ENCODE data around the gene PLEKHG1.

The PLEKHG1 gene

DNA sequence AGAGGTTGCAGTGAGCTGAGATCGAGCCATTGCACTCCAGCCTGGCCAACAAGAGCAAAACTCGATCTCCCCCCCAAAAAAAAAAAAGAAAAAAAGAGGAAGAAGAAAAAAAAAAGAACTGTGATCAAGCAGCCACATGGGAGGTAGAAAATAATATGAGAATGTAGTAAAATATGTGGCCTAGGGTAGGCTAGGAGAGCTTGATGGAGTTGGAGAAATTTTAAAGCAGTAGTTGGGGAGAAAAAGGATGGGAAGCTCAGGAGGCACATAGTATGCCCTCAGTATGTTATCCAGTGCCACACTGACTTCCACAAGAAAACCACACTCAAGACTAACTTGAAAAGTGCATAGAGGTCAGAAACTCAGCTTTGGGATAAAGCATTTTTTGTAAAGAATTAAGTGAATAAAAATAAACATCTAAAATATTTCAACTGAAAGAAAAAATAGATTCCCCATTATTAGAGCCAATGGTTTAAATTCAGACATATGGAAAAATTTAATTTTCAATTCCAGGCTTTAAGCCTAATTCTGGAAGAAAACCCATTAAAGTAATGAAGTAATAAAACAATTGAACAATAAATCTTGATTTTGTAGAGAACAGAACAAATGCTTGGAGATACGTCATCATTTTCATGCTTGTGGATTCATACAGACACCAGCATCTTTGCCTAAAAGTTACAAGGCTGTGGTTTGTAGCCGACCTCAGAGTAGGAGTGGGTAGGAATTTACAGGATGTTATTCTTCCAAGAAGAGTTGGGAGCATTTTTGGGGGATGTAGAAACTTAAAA lies 34.7 kb downstream of the PLEKHG1 start:
- Mint-ChIP-seq H3K9me3 (no peaks in the 10 kb centered on the region), H3K27ac (no peak overlapping the region), H3K4me1 (ENCODE audit: low read depth) (peaks cover 11% of the 10 kb centered on the region), H3K27me3 (ENCODE audit: low read depth) (peaks cover 45% of the 10 kb centered on the region), H3K4me3 (no peak overlapping the region), H3K36me3 (ENCODE audit: low read depth) (no peaks in the 10 kb centered on the region)

DNA sequence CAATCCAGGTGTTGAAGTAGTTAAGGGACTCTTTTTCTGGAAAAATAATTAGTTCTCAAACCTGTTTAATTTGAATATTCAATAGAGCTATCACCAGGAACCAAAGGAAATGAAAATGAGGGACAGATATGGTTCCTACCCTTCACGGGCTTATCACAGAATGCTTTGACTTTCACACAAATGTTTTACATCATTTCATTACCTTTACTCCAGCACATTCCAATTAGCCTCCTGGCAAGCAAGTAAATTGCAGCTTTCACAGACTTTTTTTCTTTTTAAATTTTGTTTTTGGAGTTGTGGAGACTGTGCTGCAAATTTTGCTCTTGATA lies 35.2 kb downstream of the PLEKHG1 start:
- peaks cover 45% of the 10 kb centered on the region for H3K27me3 Mint-ChIP-seq (ENCODE audit: low read depth)
- no peak overlapping the region for H3K27ac Mint-ChIP-seq
- no peak overlapping the region for H3K4me3 Mint-ChIP-seq
- peaks cover 11% of the 10 kb centered on the region for H3K4me1 Mint-ChIP-seq (ENCODE audit: low read depth)
- H3K9me3 Mint-ChIP-seq: no peaks in the 10 kb centered on the region
- no peaks in the 10 kb centered on the region for H3K36me3 Mint-ChIP-seq (ENCODE audit: low read depth)

DNA sequence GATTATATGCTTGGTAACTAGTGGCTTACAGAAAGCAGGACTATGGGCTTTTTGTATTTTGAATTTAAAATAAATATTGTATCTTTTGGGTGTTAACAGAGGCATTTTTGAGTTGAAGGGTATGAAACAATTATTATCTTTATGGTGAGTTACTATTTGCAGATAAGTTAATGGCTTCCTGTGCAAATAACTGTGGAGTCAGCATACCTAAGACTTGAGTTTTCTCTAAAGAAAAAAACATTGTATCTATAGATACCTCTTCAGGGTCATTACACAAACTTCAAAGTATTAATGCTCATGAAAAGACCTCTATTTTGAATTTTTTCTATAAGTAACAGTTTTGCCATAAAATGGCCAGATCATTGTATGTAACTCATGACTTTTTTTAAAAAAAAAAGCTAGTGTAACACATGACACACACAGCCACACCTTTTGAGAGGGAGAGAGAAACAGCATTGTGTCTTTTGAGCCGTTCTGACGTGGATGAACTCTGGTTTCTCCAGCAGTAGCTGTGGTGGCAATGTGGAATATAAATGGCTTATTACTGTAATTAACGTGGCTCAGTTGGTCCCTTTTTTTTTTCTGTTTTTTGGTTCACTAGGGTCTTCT lies 36.3 kb downstream of the PLEKHG1 start:
- Mint-ChIP-seq H3K9me3 (no peaks in the 10 kb centered on the region), H3K36me3 (ENCODE audit: low read depth) (no peaks in the 10 kb centered on the region), H3K27ac (no peak overlapping the region), H3K4me3 (no peak overlapping the region), H3K4me1 (ENCODE audit: low read depth) (peaks cover 11% of the 10 kb centered on the region), H3K27me3 (ENCODE audit: low read depth) (peaks cover 43% of the 10 kb centered on the region)

DNA sequence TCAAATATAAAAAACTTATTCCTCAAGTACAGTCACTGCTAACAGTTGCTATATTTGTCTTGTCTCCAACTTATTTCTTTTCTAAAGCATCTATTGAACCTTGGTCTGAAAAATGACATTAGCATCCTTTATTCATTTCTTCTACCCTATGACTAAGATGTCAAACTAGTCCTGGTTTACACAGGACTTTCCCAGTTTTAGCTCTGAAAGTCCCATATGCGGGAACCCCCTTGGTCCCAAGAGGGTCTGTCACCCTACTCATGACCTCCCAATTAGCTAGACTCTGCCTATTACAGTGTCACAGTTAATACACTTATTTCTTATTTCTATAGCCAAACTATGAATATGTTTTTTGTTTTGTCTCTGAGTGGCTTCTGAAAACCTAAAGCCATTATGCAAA lies 37.1 kb downstream of the PLEKHG1 start:
- Mint-ChIP-seq H3K4me1 (ENCODE audit: low read depth) (peaks cover 9% of the 10 kb centered on the region), H3K9me3 (no peaks in the 10 kb centered on the region), H3K27ac (no peak overlapping the region), H3K36me3 (ENCODE audit: low read depth) (no peaks in the 10 kb centered on the region), H3K4me3 (no peak overlapping the region), H3K27me3 (ENCODE audit: low read depth) (peaks cover 40% of the 10 kb centered on the region)

DNA sequence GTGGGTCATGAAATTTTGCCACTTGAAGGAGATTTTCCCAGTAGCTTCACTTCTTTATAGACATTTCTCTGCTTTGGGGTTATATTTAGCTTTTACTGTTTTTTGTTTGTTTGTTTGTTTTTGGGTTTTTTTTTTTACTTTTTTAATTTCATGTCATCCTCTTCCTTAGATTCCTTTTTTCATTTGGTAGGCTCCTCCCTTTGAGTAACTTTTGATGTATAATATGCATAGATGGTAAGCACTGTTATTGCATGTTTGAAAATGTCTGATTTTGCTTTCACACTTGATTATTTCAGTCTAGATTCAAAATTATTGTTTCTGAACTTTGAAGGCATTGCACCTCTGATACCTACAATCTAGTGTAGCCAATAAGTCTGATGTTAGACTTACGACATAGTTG lies 37.6 kb downstream of the PLEKHG1 start:
- Mint-ChIP-seq H3K36me3 (ENCODE audit: low read depth) (no peaks in the 10 kb centered on the region), H3K27me3 (ENCODE audit: low read depth) (peaks cover 40% of the 10 kb centered on the region), H3K9me3 (no peaks in the 10 kb centered on the region), H3K4me1 (ENCODE audit: low read depth) (peaks cover 9% of the 10 kb centered on the region), H3K27ac (no peak overlapping the region), H3K4me3 (no peak overlapping the region)

DNA sequence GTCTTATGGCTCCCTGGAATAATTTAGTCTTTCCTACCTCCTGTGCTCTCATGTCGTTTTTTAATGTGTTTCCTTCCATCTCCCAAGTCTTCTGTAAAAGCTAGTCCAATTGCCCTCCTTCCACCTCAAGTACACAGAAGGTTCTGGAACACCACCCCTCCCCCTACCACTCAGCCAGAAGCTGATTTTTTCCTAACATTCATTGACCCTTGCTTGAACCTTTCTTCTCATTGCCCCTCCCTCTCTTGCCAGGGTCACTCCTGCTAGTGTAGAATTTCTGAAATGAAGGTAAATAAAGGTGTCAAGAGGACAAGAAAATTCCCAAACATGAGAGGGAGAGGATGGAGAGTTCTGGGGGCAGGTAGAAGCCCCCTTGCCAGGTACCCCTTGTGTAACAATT lies 38.6 kb downstream of the PLEKHG1 start:
- Mint-ChIP-seq H3K9me3 (no peaks in the 10 kb centered on the region), H3K4me1 (ENCODE audit: low read depth) (peaks cover 2% of the 10 kb centered on the region), H3K27ac (no peak overlapping the region), H3K27me3 (ENCODE audit: low read depth) (peaks cover 37% of the 10 kb centered on the region), H3K36me3 (ENCODE audit: low read depth) (no peaks in the 10 kb centered on the region), H3K4me3 (no peak overlapping the region)

DNA sequence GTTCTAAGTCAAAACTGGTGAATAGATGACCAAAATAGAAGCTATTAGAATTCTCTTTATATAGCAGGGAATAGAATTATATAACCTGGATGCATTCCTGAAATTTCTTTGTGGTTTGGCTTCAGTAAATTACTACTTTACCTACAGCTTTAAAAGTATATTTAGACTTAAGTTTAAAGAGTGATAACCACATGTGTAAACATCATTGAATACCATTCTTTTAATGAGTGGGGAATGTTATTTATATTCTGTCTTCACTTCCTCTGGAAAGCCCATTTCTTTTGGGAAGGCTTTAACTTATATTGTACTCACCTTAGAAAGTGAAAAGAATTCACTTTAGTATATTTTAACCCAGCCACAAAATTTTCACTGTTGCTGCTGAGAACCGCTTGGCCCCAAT lies 39.1 kb downstream of the PLEKHG1 start:
- Mint-ChIP-seq H3K4me1 (ENCODE audit: low read depth) (peaks cover 2% of the 10 kb centered on the region), H3K4me3 (no peak overlapping the region), H3K9me3 (no peaks in the 10 kb centered on the region), H3K27me3 (ENCODE audit: low read depth) (peaks cover 39% of the 10 kb centered on the region), H3K36me3 (ENCODE audit: low read depth) (no peaks in the 10 kb centered on the region), H3K27ac (no peak overlapping the region)

DNA sequence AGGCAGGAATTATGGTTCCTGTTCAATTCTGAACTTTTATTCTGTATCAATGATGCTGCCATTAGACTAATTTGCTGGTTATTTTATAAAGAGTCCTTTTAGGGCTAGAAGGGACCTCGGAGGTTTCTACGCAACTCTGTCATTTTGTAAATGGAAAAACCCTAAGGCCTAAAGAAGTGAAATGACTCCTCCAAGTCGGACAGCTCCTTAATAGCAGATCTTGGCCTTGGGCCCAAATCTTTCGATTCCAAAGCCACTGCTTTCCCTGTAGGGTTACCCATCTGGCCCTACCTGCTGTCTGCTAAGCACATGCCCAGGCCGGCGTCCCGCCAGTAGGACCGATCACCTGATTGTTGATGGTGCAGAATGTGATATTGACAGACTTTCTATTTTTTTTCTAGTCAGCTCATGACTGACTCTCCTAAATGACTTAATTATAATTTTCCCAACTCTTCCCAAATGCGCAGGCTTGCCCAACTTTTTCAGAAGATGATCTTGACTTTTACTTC lies 40.2 kb downstream of the PLEKHG1 start:
- no peak overlapping the region for H3K4me3 Mint-ChIP-seq
- no peaks in the 10 kb centered on the region for H3K9me3 Mint-ChIP-seq
- no peak overlapping the region for H3K27ac Mint-ChIP-seq
- H3K27me3 Mint-ChIP-seq (ENCODE audit: low read depth): peaks cover 37% of the 10 kb centered on the region
- H3K4me1 Mint-ChIP-seq (ENCODE audit: low read depth): peaks cover 2% of the 10 kb centered on the region
- H3K36me3 Mint-ChIP-seq (ENCODE audit: low read depth): no peaks in the 10 kb centered on the region

DNA sequence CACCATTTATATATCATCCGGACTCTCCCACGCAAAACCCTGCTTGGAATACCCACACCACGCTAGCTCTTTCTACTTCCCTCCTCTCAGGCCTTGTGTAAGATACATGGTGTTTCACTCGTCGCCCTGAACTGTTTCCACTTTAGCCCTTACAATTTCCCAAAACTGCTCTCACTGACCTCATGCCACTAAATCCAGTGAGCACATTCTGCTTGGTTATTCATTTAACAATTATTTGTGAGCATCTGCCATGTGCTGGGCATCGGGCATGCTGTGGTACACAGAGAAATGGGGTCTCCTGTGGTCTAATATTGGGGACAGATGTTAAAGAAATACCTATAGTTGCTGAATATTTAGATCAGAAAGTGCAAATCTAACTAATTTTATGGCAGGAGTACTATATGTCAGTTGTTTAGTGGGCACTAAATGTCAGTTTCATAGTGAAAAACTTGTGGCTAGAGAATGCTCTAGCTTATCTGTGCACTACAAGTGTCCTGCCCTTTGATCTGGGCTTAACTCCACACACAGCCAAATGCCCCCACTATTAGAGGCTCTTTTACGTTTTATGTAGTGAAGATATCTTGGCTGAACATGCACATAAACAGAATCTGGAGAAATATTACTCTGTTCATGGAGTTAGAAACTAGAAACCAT lies 41.0 kb downstream of the PLEKHG1 start:
- Mint-ChIP-seq H3K4me1 (ENCODE audit: low read depth) (peaks cover 2% of the 10 kb centered on the region), H3K27me3 (ENCODE audit: low read depth) (peaks cover 40% of the 10 kb centered on the region), H3K9me3 (no peaks in the 10 kb centered on the region), H3K27ac (no peak overlapping the region), H3K4me3 (no peak overlapping the region), H3K36me3 (ENCODE audit: low read depth) (no peaks in the 10 kb centered on the region)

DNA sequence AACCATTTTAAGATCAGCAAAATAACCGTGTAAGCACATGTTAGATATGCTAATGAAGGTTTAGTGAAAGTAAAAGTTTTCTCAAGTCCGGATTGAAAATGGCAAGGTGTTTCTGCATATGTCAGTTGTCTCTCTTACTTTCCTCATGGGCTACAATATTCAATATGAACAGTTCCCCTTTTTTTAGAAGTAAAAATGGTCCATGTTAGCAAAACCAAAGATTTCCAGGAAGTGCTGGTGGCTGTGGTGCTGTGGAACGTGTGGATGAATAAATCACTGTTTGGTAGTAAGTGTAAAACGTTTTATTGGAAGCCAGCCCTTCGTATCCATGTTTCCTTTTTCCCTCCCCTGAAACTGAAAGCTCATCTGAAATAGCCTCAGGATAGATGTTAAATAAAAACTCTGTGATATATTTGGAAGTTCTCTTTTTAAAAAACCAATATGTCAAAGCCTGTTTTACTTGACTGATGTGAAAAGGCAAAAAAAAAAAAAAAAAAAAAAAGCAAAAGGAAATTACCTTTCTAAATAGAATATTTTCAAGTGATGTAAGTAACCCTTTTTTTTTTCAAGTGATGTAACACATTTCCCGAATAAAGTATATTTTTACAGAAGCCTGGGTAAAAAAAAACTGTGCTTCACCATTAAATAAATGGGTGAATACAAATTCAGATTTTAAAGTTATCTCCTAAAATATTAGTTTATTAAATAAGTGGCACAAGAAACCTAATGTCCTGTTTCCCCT lies 41.9 kb downstream of the PLEKHG1 start:
- Mint-ChIP-seq H3K36me3 (ENCODE audit: low read depth) (no peaks in the 10 kb centered on the region), H3K27me3 (ENCODE audit: low read depth) (peaks cover 45% of the 10 kb centered on the region), H3K27ac (no peak overlapping the region), H3K4me3 (no peak overlapping the region), H3K9me3 (no peaks in the 10 kb centered on the region), H3K4me1 (ENCODE audit: low read depth) (peaks cover 2% of the 10 kb centered on the region)

DNA sequence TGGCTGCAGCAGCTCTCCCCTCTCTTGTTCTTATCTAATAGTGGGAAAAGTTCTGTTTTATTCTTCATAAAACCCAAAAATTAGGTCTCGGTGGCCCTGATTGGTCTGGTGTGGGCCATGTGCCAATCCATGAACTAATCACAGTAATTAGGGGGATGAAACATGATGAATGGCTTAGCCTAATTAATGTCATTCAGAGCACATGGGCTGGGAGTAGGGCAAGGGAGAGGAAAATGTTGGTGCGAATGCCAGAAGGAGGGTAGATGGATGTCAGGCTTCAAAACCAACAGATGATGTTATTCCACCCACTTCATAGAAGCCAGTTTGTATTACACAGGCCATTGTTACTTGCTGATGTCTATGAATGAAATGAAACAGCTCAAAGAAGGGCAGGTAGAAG lies 46.5 kb downstream of the PLEKHG1 start:
- no peak overlapping the region for H3K27ac Mint-ChIP-seq
- H3K27me3 Mint-ChIP-seq (ENCODE audit: low read depth): peaks cover 26% of the 10 kb centered on the region
- peaks cover 2% of the 10 kb centered on the region for H3K4me1 Mint-ChIP-seq (ENCODE audit: low read depth)

DNA sequence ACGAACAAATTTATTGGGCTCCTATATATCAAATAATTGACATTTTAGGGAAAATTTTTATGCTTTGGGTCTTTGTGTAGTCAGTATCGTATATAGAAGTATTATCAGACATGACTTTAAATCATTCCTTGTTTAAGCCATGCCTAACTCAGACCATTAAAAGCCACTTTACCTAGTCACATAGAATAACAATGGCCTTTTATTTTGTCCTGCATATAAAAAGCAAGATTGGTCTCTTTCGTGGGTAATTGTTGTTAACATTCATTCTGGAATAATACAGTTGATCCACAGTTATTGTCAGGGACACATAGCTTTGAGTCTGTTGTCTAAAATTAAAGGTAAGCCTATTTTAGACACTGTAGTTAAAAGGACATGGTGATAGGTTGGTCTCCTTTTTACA lies 47.4 kb downstream of the PLEKHG1 start:
- Mint-ChIP-seq H3K36me3 (ENCODE audit: low read depth) (no peaks in the 10 kb centered on the region), H3K4me3 (no peak overlapping the region), H3K27me3 (ENCODE audit: low read depth) (peaks cover 26% of the 10 kb centered on the region), H3K9me3 (no peaks in the 10 kb centered on the region), H3K27ac (no peak overlapping the region), H3K4me1 (ENCODE audit: low read depth) (no peaks in the 10 kb centered on the region)

More for the DNA sequence above, 46.5 kb downstream of the PLEKHG1 start:
- Mint-ChIP-seq H3K36me3 (ENCODE audit: low read depth) (no peaks in the 10 kb centered on the region), H3K4me3 (no peak overlapping the region), H3K9me3 (no peaks in the 10 kb centered on the region)
